ENCODE data around the gene MPP3.
"Not testable (repeated sequence)": the region's sequence is repeated elsewhere in the genome, so short reads cannot be mapped to it uniquely, and the experiment has no call there.

Gene MPP3

GRCh38 chr17:43832976-43833829 lies at the start of gene MPP3:
Gene MPP3 (minus strand): TSS chr17:43833146. CDS start chr17:43831906, 1,240 bp downstream.
- no peak for DNase-seq (ENCODE audit: low read depth)

- no peak for DNase-seq (ENCODE audit: low read depth)
Measured at GRCh38 chr17:43881758-43882505, 49.0 kb upstream of the MPP3 start.

- DNase-seq (ENCODE audit: low read depth), result no peak
Measured at GRCh38 chr17:43881181-43881580, 48.2 kb upstream of the MPP3 start.

- DNase-seq (ENCODE audit: low read depth), result peak; percentile 24
Measured at GRCh38 chr17:43880420-43880991, 47.6 kb upstream of the MPP3 start.

- DNase-seq (ENCODE audit: low read depth), result no peak
Measured at GRCh38 chr17:43879723-43880419, 46.9 kb upstream of the MPP3 start.

- DNase-seq (ENCODE audit: low read depth), result peak; percentile 60
Measured at GRCh38 chr17:43878260-43879175, 45.6 kb upstream of the MPP3 start.

- no peak for DNase-seq (ENCODE audit: low read depth)
Measured at GRCh38 chr17:43877451-43878155, 44.7 kb upstream of the MPP3 start.

GRCh38 chr17:43877031-43877430 lies 44.1 kb upstream of the MPP3 start:
- no peak for DNase-seq (ENCODE audit: low read depth)

GRCh38 chr17:43875476-43876147 lies 42.7 kb upstream of the MPP3 start:
- no peak for DNase-seq (ENCODE audit: low read depth)

GRCh38 chr17:43874293-43874692 lies 41.3 kb upstream of the MPP3 start:
- no peak for DNase-seq (ENCODE audit: low read depth)

- DNase-seq (ENCODE audit: low read depth), result no peak
Measured at GRCh38 chr17:43873815-43874214, 40.9 kb upstream of the MPP3 start.

- no peak for DNase-seq (ENCODE audit: low read depth)
Measured at GRCh38 chr17:43873091-43873490, 40.1 kb upstream of the MPP3 start.

GRCh38 chr17:43871946-43872690 lies 39.2 kb upstream of the MPP3 start:
- no peak for DNase-seq (ENCODE audit: low read depth)

- DNase-seq (ENCODE audit: low read depth), result not testable (repeated sequence)
Measured at GRCh38 chr17:43869031-43869430, 36.1 kb upstream of the MPP3 start.

GRCh38 chr17:43868226-43868994 lies 35.5 kb upstream of the MPP3 start:
- DNase-seq (ENCODE audit: low read depth), result no peak

- no peak for DNase-seq (ENCODE audit: low read depth)
Measured at GRCh38 chr17:43864161-43864984, 31.4 kb upstream of the MPP3 start.

GRCh38 chr17:43861960-43862359 lies 29.0 kb upstream of the MPP3 start:
- no peak for DNase-seq (ENCODE audit: low read depth)

All from stimulated activated CD8-positive, alpha-beta memory T cell treated with anti-CD3 and anti-CD28 coated beads, Interleukin-7, amount 100 ng/mL, for 24 hours (primary cell).